B cell (primary cell): ENCODE measurements around the gene KCNQ1OT1. TPM values are rescaled to one million over a fixed set of nuclear protein-coding genes. Genes with fewer than 3 reads are reported as not detected.

Experiments used
- ATAC-seq: fragments of 200-7000 bp; cut with Tn5 transposase; one replicate; pipeline ENCODE4 v1.10.0; 2021; ENCODE audit warnings: low read depth, mild to moderate bottlenecking, moderate number of reproducible peaks, moderate library complexity
- CTCF ChIA-PET: fragments of 350-600 bp; sonication (Branson Sonifier 250); formaldehyde crosslinking; loops from one replicate; lab custom pipeline; 2021; ENCODE audit warnings: antibody characterized with exemption, inconsistent platforms; lab: Charles Lee
- POLR2A ChIA-PET: fragments of 350-600 bp; sonication (Branson Sonifier 250); formaldehyde crosslinking; loops from one replicate; lab custom pipeline; 2021; ENCODE audit warnings: antibody characterized with exemption; lab: Charles Lee
- DNase-seq: peaks from one replicate; pipeline ENCODE4 v3.0.0; 2013
- H2AFZ ChIP-seq: 2 replicates; pipeline ENCODE4 v1.6.1; 2012; ENCODE audit warnings: mild to moderate bottlenecking, low read depth, low read length; ENCODE audit not compliant: insufficient read depth, poor library complexity, severe bottlenecking
- H3K27ac ChIP-seq, 2 donors: 1 replicate in 1 of 2; 2 replicates in 1 of 2; pipeline ENCODE4 v1.5.1; 2012 to 2013; ENCODE audit warnings: low read length in 2 of 2, mild to moderate bottlenecking in 2 of 2, moderate library complexity in 1 of 2
- H3K27me3 ChIP-seq, 4 experiments: fragments of 200-600 bp in 1 of 4; sonication (generic) in 1 of 4; replicated peaks in 1 of 4; 1 replicate in 2 of 4; 2 replicates in 2 of 4; pipeline versions ENCODE4 v1.6.1 to v1.7.0; 2013 to 2016; ENCODE audit warnings: low read length in 3 of 4, mild to moderate bottlenecking in 2 of 4, mixed read lengths in 1 of 4, moderate library complexity in 1 of 4; ENCODE audit not compliant: insufficient read depth in 4 of 4, control insufficient read depth in 3 of 4; ENCODE audit errors: control extremely low read depth in 1 of 4
- H3K36me3 ChIP-seq, 2 experiments: replicated peaks in 1 of 2; 1 replicate in 1 of 2; 2 replicates in 1 of 2; pipeline versions ENCODE4 v1.6.1 to v1.7.1; 2013; ENCODE audit warnings: low read length in 1 of 2; ENCODE audit not compliant: insufficient read depth in 2 of 2, control insufficient read depth in 1 of 2; ENCODE audit errors: control extremely low read depth in 1 of 2, extremely low read depth in 1 of 2
- H3K4me1 ChIP-seq, 2 donors: fragments of 200-600 bp in 1 of 2; sonication (generic) in 1 of 2; 1 replicate in 1 of 2; 2 replicates in 1 of 2; pipeline versions ENCODE4 v1.5.1 to v1.6.1; 2013 to 2017; ENCODE audit warnings: low read length in 2 of 2; ENCODE audit not compliant: control insufficient read depth in 2 of 2, insufficient read depth in 2 of 2
- H3K4me2 ChIP-seq: replicated peaks from 2 replicates; pipeline ENCODE3; 2012; ENCODE audit warnings: mild to moderate bottlenecking, low read depth, low read length; ENCODE audit not compliant: poor library complexity, severe bottlenecking
- H3K4me3 ChIP-seq, 5 experiments: fragments of 200-600 bp in 1 of 5; sonication (generic) in 1 of 5; 1 replicate in 3 of 5; 2 replicates in 2 of 5; pipeline versions ENCODE4 v1.5.1 to v1.7.0; 2011 to 2016; ENCODE audit warnings: low read length in 4 of 5, mild to moderate bottlenecking in 4 of 5, low read depth in 2 of 5, control low read depth in 1 of 5, moderate library complexity in 1 of 5; ENCODE audit not compliant: insufficient read depth in 1 of 5; ENCODE audit errors: control extremely low read depth in 1 of 5, extremely low read depth in 1 of 5
- H3K79me2 ChIP-seq: fragments of 200-600 bp; sonication (generic); one replicate; pipeline ENCODE4 v1.6.0; 2016; ENCODE audit warnings: low read length; ENCODE audit not compliant: control insufficient read depth, insufficient read depth
- H3K9ac ChIP-seq: fragments of 200-600 bp; sonication (generic); 2 replicates; pipeline ENCODE4 v1.6.1; 2017; ENCODE audit warnings: mild to moderate bottlenecking, low read length, moderate library complexity
- H3K9me3 ChIP-seq, 3 donors: one replicate each; pipeline versions ENCODE4 v1.6.1 to v1.7.1; 2013; ENCODE audit warnings: low read length in 2 of 3; ENCODE audit not compliant: control insufficient read depth in 2 of 3, insufficient read depth in 1 of 3; ENCODE audit errors: control extremely low read depth in 1 of 3
- H4K20me1 ChIP-seq: 2 replicates; pipeline ENCODE4 v1.6.0; 2012; ENCODE audit warnings: mild to moderate bottlenecking, low read length; ENCODE audit not compliant: insufficient read depth, control insufficient read depth, poor library complexity, severe bottlenecking
- H3K27ac Mint-ChIP-seq: one replicate; pipeline ENCODE4 v1.8.0; 2021; ENCODE audit warnings: mixed read lengths
- H3K27me3 Mint-ChIP-seq: one replicate; pipeline ENCODE4 v1.8.0; 2021; ENCODE audit warnings: mixed read lengths
- H3K4me1 Mint-ChIP-seq: one replicate; pipeline ENCODE4 v1.8.0; 2021; ENCODE audit warnings: mixed read lengths
- H3K4me3 Mint-ChIP-seq: one replicate; pipeline ENCODE4 v1.8.0; 2021; ENCODE audit warnings: mixed read lengths
- H3K9me3 Mint-ChIP-seq: one replicate; pipeline ENCODE4 v1.8.0; 2022; ENCODE audit warnings: mixed read lengths; ENCODE audit not compliant: insufficient read depth
- CTCF ChIP-seq: fragments of 200-600 bp; IDR thresholded peaks from one replicate; pipeline ENCODE4 v1.8.0; 2022; ENCODE audit warnings: antibody characterized with exemption, mild to moderate bottlenecking
- EZH2 ChIP-seq: IDR thresholded peaks from 2 replicates; pipeline ENCODE4 v1.6.1; 2012; ENCODE audit warnings: borderline replicate concordance, low read depth, mild to moderate bottlenecking, moderate library complexity, low read length; ENCODE audit not compliant: insufficient read depth, poor library complexity, severe bottlenecking
- WGBS: methylation state at CpG from one replicate; pipeline ENCODE4 v1.1.5; 2013; ENCODE audit warnings: missing lambda C conversion rate; ENCODE audit not compliant: insufficient coverage; 5-methylcytosine and 5-hydroxymethylcytosine counted together
- intact Hi-C: fragments of 100-400 bp; cut with micrococcal nuclease; formaldehyde crosslinking; loops from one replicate; pipeline ENCODE4 v1.10.0; 2022
- polyA plus RNA-seq: library from polyadenylated mRNA; depleted of rRNA; stranded (reverse); fragments of >200 nt; gene quantifications from 2 replicates; pipeline ENCODE4 v1.2.3, GENCODE V29; 2012
- total RNA-seq, 2 donors: library from RNA; stranded (reverse); fragments of 120-200 nt in 1 of 2; gene quantifications; 1 replicate in 1 of 2; 2 replicates in 1 of 2; pipeline versions ENCODE4 v1.2.3 to v1.2.4, GENCODE V29; 2013 to 2022

The KCNQ1OT1 gene
- total and polyA plus RNA-seq, 2 donors (not counting 1 experiment from before 2014, with no cell fraction given): 0.03 to 0.89 TPM

- H3K27ac Mint-ChIP-seq: no peak overlapping the region
- no peaks in the 10 kb centered on the region for H3K4me1 Mint-ChIP-seq
- no peaks in the 10 kb centered on the region for H3K9me3 Mint-ChIP-seq
- H3K9me3 ChIP-seq: peaks cover 0 to 4% (median 0%) of the 10 kb centered on the region in 3 donors
- no peak overlapping the region for H3K9ac ChIP-seq
- no peak for DNase-seq
- H3K4me1 ChIP-seq: no peaks in the 10 kb centered on the region
- no peak overlapping the region for H3K27ac ChIP-seq
- H3K27me3 ChIP-seq: no peaks in the 10 kb centered on the region
- WGBS: 89% methylated on average over 25 of the region's 28 CpGs
- ChIA-PET POLR2A (no interaction called here), CTCF (no interaction called here)
- no peak overlapping the region for H3K4me2 ChIP-seq
- H3K27me3 Mint-ChIP-seq: no peaks in the 10 kb centered on the region
- no peaks in the 10 kb centered on the region for H3K79me2 ChIP-seq
- no peaks in the 10 kb centered on the region for H4K20me1 ChIP-seq
- no peak overlapping the region for H3K4me3 Mint-ChIP-seq
- H3K4me3 ChIP-seq: no peak overlapping the region
- no peak overlapping the region for H2AFZ ChIP-seq
- no peak for TF ChIP-seq CTCF
- no peak for TF ChIP-seq EZH2
- H3K36me3 ChIP-seq: no peaks in the 10 kb centered on the region
- intact Hi-C loops: no loop called here
- ATAC-seq: no peak
Observed at GRCh38 chr11:2731130-2732125, 31.6 kb upstream of the KCNQ1OT1 start.
